Measurements from ENCODE around the gene TBC1D5. TPM values are rescaled to one million over a fixed set of nuclear protein-coding genes. Genes with fewer than 3 reads are reported as not detected.
A peak's percentile ranks its signal among the peaks of the same experiment; 100 is the strongest.

TBC1D5 gene
- total RNA-seq, 1 donor from 2014 or later, result 69.4 TPM

- Histone ChIP-seq H3K27me3 (ENCODE audit: control insufficient read depth in 3 of 3, insufficient read depth in 3 of 3, low read length in 3 of 3) (no peaks in the 10 kb centered on the region), H3K9me3 (ENCODE audit: control insufficient read depth in 3 of 3, low read length in 3 of 3) (no peaks in the 10 kb centered on the region), H3K36me3 (ENCODE audit: control insufficient read depth in 3 of 3, insufficient read depth in 3 of 3, low read length in 3 of 3) (peaks cover 0 to 2% (median 0%) of the 10 kb centered on the region in 3 donors), H3K27ac (ENCODE audit: low read depth, low read length) (no peak overlapping the region), H3K9ac (ENCODE audit: low read depth in 1 of 3, low read length in 3 of 3) (no peak overlapping the region), H3K4me3 (ENCODE audit: low read length in 3 of 3) (no peak overlapping the region), H3K4me1 (ENCODE audit: control insufficient read depth in 3 of 3, insufficient read depth in 3 of 3, low read length in 3 of 3) (peaks cover 20 to 36% (median 25%) of the 10 kb centered on the region in 3 donors)
These were observed 598.4 kb downstream of the TBC1D5 start for GRCh38 chr3:17143893-17144664.

- H3K9me3 ChIP-seq (ENCODE audit: control insufficient read depth in 3 of 3, low read length in 3 of 3), result peaks cover 0 to under 1% (median 0%) of the 10 kb centered on the region in 3 donors
- peaks cover 20 to 40% (median 26%) of the 10 kb centered on the region in 3 donors for H3K4me1 ChIP-seq (ENCODE audit: control insufficient read depth in 3 of 3, insufficient read depth in 3 of 3, low read length in 3 of 3)
- H3K27ac ChIP-seq (ENCODE audit: low read depth, low read length), result no peak overlapping the region
- H3K4me3 ChIP-seq (ENCODE audit: low read length in 3 of 3), result no peak overlapping the region
- H3K36me3 ChIP-seq (ENCODE audit: control insufficient read depth in 3 of 3, insufficient read depth in 3 of 3, low read length in 3 of 3), result no peaks in the 10 kb centered on the region
- H3K27me3 ChIP-seq (ENCODE audit: control insufficient read depth in 3 of 3, insufficient read depth in 3 of 3, low read length in 3 of 3), result no peaks in the 10 kb centered on the region
- no peak overlapping the region for H3K9ac ChIP-seq (ENCODE audit: low read depth in 1 of 3, low read length in 3 of 3)
These were observed 599.9 kb downstream of the TBC1D5 start for GRCh38 chr3:17142516-17142915.

- Histone ChIP-seq H3K27ac (ENCODE audit: low read depth, low read length) (no peak overlapping the region), H3K4me1 (ENCODE audit: control insufficient read depth in 3 of 3, insufficient read depth in 3 of 3, low read length in 3 of 3) (peaks cover 20 to 40% (median 26%) of the 10 kb centered on the region in 3 donors), H3K27me3 (ENCODE audit: control insufficient read depth in 3 of 3, insufficient read depth in 3 of 3, low read length in 3 of 3) (no peaks in the 10 kb centered on the region), H3K4me3 (ENCODE audit: low read length in 3 of 3) (peak overlapping the region in 1 of 3 donors; percentile 58), H3K36me3 (ENCODE audit: control insufficient read depth in 3 of 3, insufficient read depth in 3 of 3, low read length in 3 of 3) (no peaks in the 10 kb centered on the region), H3K9ac (ENCODE audit: low read depth in 1 of 3, low read length in 3 of 3) (peak overlapping the region in 1 of 3 donors; percentile 69), H3K9me3 (ENCODE audit: control insufficient read depth in 3 of 3, low read length in 3 of 3) (peaks cover 0 to 2% (median 0%) of the 10 kb centered on the region in 3 donors)
These were observed 600.7 kb downstream of the TBC1D5 start for GRCh38 chr3:17141699-17142098.

- Histone ChIP-seq H3K4me3 (ENCODE audit: low read length in 3 of 3) (peak overlapping the region; percentile 33 to 60 (median 58)), H3K27ac (ENCODE audit: low read depth, low read length) (peak overlapping the region; percentile 55), H3K9me3 (ENCODE audit: control insufficient read depth in 3 of 3, low read length in 3 of 3) (peaks cover 0 to 2% (median 0%) of the 10 kb centered on the region in 3 donors), H3K36me3 (ENCODE audit: control insufficient read depth in 3 of 3, insufficient read depth in 3 of 3, low read length in 3 of 3) (no peaks in the 10 kb centered on the region), H3K9ac (ENCODE audit: low read depth in 1 of 3, low read length in 3 of 3) (peak overlapping the region; percentile 43 to 69 (median 52)), H3K27me3 (ENCODE audit: control insufficient read depth in 3 of 3, insufficient read depth in 3 of 3, low read length in 3 of 3) (no peaks in the 10 kb centered on the region), H3K4me1 (ENCODE audit: control insufficient read depth in 3 of 3, insufficient read depth in 3 of 3, low read length in 3 of 3) (peaks cover 20 to 40% (median 26%) of the 10 kb centered on the region in 3 donors)
These were observed 601.5 kb downstream of the TBC1D5 start for GRCh38 chr3:17140670-17141505.

GRCh38 chr3:17138246-17139039 is 604.0 kb downstream of the TBC1D5 start:
- no peak overlapping the region for H3K9ac ChIP-seq (ENCODE audit: low read depth in 1 of 3, low read length in 3 of 3)
- H3K27ac ChIP-seq (ENCODE audit: low read depth, low read length), result no peak overlapping the region
- H3K4me1 ChIP-seq (ENCODE audit: control insufficient read depth in 3 of 3, insufficient read depth in 3 of 3, low read length in 3 of 3), result peaks cover 20 to 34% (median 21%) of the 10 kb centered on the region in 3 donors
- no peak overlapping the region for H3K4me3 ChIP-seq (ENCODE audit: low read length in 3 of 3)
- H3K27me3 ChIP-seq (ENCODE audit: control insufficient read depth in 3 of 3, insufficient read depth in 3 of 3, low read length in 3 of 3), result no peaks in the 10 kb centered on the region
- H3K36me3 ChIP-seq (ENCODE audit: control insufficient read depth in 3 of 3, insufficient read depth in 3 of 3, low read length in 3 of 3), result no peaks in the 10 kb centered on the region
- peaks cover 0 to 5% (median 0%) of the 10 kb centered on the region in 3 donors for H3K9me3 ChIP-seq (ENCODE audit: control insufficient read depth in 3 of 3, low read length in 3 of 3)

GRCh38 chr3:17137321-17137826 is 605.1 kb downstream of the TBC1D5 start:
- Histone ChIP-seq H3K27me3 (ENCODE audit: control insufficient read depth in 3 of 3, insufficient read depth in 3 of 3, low read length in 3 of 3) (no peaks in the 10 kb centered on the region), H3K4me1 (ENCODE audit: control insufficient read depth in 3 of 3, insufficient read depth in 3 of 3, low read length in 3 of 3) (peaks cover 20 to 34% (median 21%) of the 10 kb centered on the region in 3 donors), H3K36me3 (ENCODE audit: control insufficient read depth in 3 of 3, insufficient read depth in 3 of 3, low read length in 3 of 3) (no peaks in the 10 kb centered on the region), H3K9ac (ENCODE audit: low read depth in 1 of 3, low read length in 3 of 3) (no peak overlapping the region), H3K4me3 (ENCODE audit: low read length in 3 of 3) (no peak overlapping the region), H3K9me3 (ENCODE audit: control insufficient read depth in 3 of 3, low read length in 3 of 3) (peaks cover 0 to 5% (median 0%) of the 10 kb centered on the region in 3 donors), H3K27ac (ENCODE audit: low read depth, low read length) (no peak overlapping the region)

- H3K9ac ChIP-seq (ENCODE audit: low read depth in 1 of 3, low read length in 3 of 3), result no peak overlapping the region
- no peaks in the 10 kb centered on the region for H3K27me3 ChIP-seq (ENCODE audit: control insufficient read depth in 3 of 3, insufficient read depth in 3 of 3, low read length in 3 of 3)
- no peak overlapping the region for H3K4me3 ChIP-seq (ENCODE audit: low read length in 3 of 3)
- no peaks in the 10 kb centered on the region for H3K36me3 ChIP-seq (ENCODE audit: control insufficient read depth in 3 of 3, insufficient read depth in 3 of 3, low read length in 3 of 3)
- peaks cover 0 to 5% (median 0%) of the 10 kb centered on the region in 3 donors for H3K9me3 ChIP-seq (ENCODE audit: control insufficient read depth in 3 of 3, low read length in 3 of 3)
- H3K4me1 ChIP-seq (ENCODE audit: control insufficient read depth in 3 of 3, insufficient read depth in 3 of 3, low read length in 3 of 3), result peaks cover 14 to 24% (median 15%) of the 10 kb centered on the region in 3 donors
- H3K27ac ChIP-seq (ENCODE audit: low read depth, low read length), result no peak overlapping the region
These were observed 606.2 kb downstream of the TBC1D5 start for GRCh38 chr3:17136136-17136721.

- H3K27ac ChIP-seq (ENCODE audit: low read depth, low read length), result no peak overlapping the region
- H3K4me3 ChIP-seq (ENCODE audit: low read length in 3 of 3), result no peak overlapping the region
- H3K36me3 ChIP-seq (ENCODE audit: control insufficient read depth in 3 of 3, insufficient read depth in 3 of 3, low read length in 3 of 3), result no peaks in the 10 kb centered on the region
- no peaks in the 10 kb centered on the region for H3K27me3 ChIP-seq (ENCODE audit: control insufficient read depth in 3 of 3, insufficient read depth in 3 of 3, low read length in 3 of 3)
- peaks cover 9 to 20% (median 11%) of the 10 kb centered on the region in 3 donors for H3K4me1 ChIP-seq (ENCODE audit: control insufficient read depth in 3 of 3, insufficient read depth in 3 of 3, low read length in 3 of 3)
- H3K9ac ChIP-seq (ENCODE audit: low read depth in 1 of 3, low read length in 3 of 3), result no peak overlapping the region
- peaks cover 0 to 5% (median 0%) of the 10 kb centered on the region in 3 donors for H3K9me3 ChIP-seq (ENCODE audit: control insufficient read depth in 3 of 3, low read length in 3 of 3)
These were observed 606.7 kb downstream of the TBC1D5 start for GRCh38 chr3:17135696-17136095.
